Right atrium auricular region (tissue), 2 donors: Measurements from ENCODE around the gene LINC00632. TPM values are rescaled to one million over a fixed set of nuclear protein-coding genes. Genes with fewer than 3 reads are reported as not detected.

Experiments used
- DNase-seq: peaks from one replicate; pipeline ENCODE4 v3.0.0-alpha.2; 2019; ENCODE audit warnings: low spot score
- H3K27ac ChIP-seq, 2 donors: fragments of 200-600 bp; sonication (generic); 1 replicate in 1 of 2; 2 replicates in 1 of 2; pipeline ENCODE4 v1.5.1; 2016 to 2019
- H3K27me3 ChIP-seq, 2 donors: fragments of 200-600 bp; sonication (generic); one replicate each; pipeline versions ENCODE4 v1.5.1 to v1.6.0; 2017 to 2019
- H3K36me3 ChIP-seq: fragments of 200-600 bp; sonication (generic); one replicate; pipeline ENCODE4 v1.5.1; 2016
- H3K4me1 ChIP-seq, 2 donors: fragments of 200-600 bp; sonication (generic); one replicate each; pipeline versions ENCODE4 v1.5.1 to v1.6.0; 2017 to 2019
- H3K4me3 ChIP-seq, 2 donors: fragments of 200-600 bp; sonication (generic); 1 replicate in 1 of 2; 2 replicates in 1 of 2; pipeline ENCODE4 v1.5.1; 2017 to 2019; ENCODE audit warnings: mild to moderate bottlenecking in 1 of 2, moderate library complexity in 1 of 2
- H3K9me3 ChIP-seq, 2 donors: fragments of 200-600 bp; sonication (generic); one replicate each; pipeline ENCODE4 v1.5.1; 2019
- CTCF ChIP-seq, 2 donors: fragments of 200-600 bp; sonication (generic); IDR thresholded peaks; one replicate each; pipeline ENCODE4 v1.5.1; 2019; ENCODE audit warnings: antibody characterized with exemption in 2 of 2
- total RNA-seq, 2 donors: library from RNA; depleted of rRNA; stranded (reverse); fragments of >200 nt; gene quantifications; one replicate each; pipeline ENCODE4 v1.1.0, GENCODE V29; 2016

The LINC00632 gene
- total RNA-seq, 2 donors from 2014 or later: 34.1 to 91.0 TPM

- no peak for TF ChIP-seq CTCF (IDR thresholded peaks at IDR 0.05)
- no peak overlapping the region for H3K4me3 ChIP-seq
- DNase-seq: no peak
- H3K4me1 ChIP-seq: no peaks in the 10 kb centered on the region
- H3K27me3 ChIP-seq: no peaks in the 10 kb centered on the region
- no peaks in the 10 kb centered on the region for H3K9me3 ChIP-seq
- no peak overlapping the region for H3K27ac ChIP-seq
- H3K36me3 ChIP-seq: no peaks in the 10 kb centered on the region
Measured at GRCh38 chrX:140804292-140804691, 94.7 kb downstream of the LINC00632 start.

DNA sequence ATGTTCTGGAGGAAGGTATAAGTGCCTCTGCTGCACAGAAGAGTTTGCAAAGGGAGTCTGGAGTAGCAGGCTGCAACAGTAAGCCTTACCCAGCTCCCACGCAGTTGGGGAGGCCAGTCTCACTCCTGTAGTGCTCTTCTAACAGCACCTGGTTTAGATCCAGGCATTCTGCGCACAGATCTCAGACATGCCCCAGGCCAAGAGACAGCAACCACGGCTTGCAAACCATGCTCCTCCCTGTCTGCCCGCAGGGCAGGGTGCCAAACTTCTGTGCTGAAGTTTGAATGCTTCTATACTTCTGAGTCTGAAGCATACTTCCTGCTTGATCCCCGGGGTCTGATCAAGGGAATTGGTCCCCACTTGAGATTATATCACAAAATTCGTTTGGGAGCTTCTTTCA lies 106.3 kb downstream of the LINC00632 start:
- Histone ChIP-seq H3K27me3 (no peaks in the 10 kb centered on the region), H3K4me1 (no peaks in the 10 kb centered on the region), H3K27ac (no peak overlapping the region), H3K4me3 (no peak overlapping the region), H3K9me3 (peaks cover 11 to 24% of the 10 kb centered on the region in 2 donors), H3K36me3 (no peaks in the 10 kb centered on the region)
- DNase-seq: no peak
- no peak for TF ChIP-seq CTCF (IDR thresholded peaks at IDR 0.05)

- Histone ChIP-seq H3K27ac (no peak overlapping the region), H3K9me3 (peaks cover 0 to 4% of the 10 kb centered on the region in 2 donors), H3K36me3 (no peaks in the 10 kb centered on the region), H3K27me3 (no peaks in the 10 kb centered on the region), H3K4me1 (no peaks in the 10 kb centered on the region), H3K4me3 (no peak overlapping the region)
- DNase-seq: no peak
- TF ChIP-seq CTCF (IDR thresholded peaks at IDR 0.05): peak; percentile 40 to 61
Measured at GRCh38 chrX:140817943-140818342, 108.4 kb downstream of the LINC00632 start.

- no peak overlapping the region for H3K4me3 ChIP-seq
Measured at GRCh38 chrX:140821280-140821679, 111.7 kb downstream of the LINC00632 start.

GRCh38 chrX:140822184-140822583 lies 112.6 kb downstream of the LINC00632 start:
- H3K4me3 ChIP-seq: no peak overlapping the region
- H3K27ac ChIP-seq: no peak overlapping the region
- no peak for TF ChIP-seq CTCF (IDR thresholded peaks at IDR 0.05)
- no peaks in the 10 kb centered on the region for H3K4me1 ChIP-seq
- H3K9me3 ChIP-seq: no peaks in the 10 kb centered on the region
- no peaks in the 10 kb centered on the region for H3K27me3 ChIP-seq
- no peak for DNase-seq
- no peaks in the 10 kb centered on the region for H3K36me3 ChIP-seq

More at GRCh38 chrX:140821280-140821679, 111.7 kb downstream of the LINC00632 start:
- Histone ChIP-seq H3K9me3 (no peaks in the 10 kb centered on the region), H3K27ac (no peak overlapping the region), H3K27me3 (no peaks in the 10 kb centered on the region), H3K4me1 (no peaks in the 10 kb centered on the region), H3K36me3 (no peaks in the 10 kb centered on the region)
- DNase-seq: no peak
- TF ChIP-seq CTCF (IDR thresholded peaks at IDR 0.05): no peak

- Histone ChIP-seq H3K27ac (no peak overlapping the region), H3K27me3 (no peaks in the 10 kb centered on the region), H3K4me1 (no peaks in the 10 kb centered on the region), H3K9me3 (no peaks in the 10 kb centered on the region), H3K4me3 (no peak overlapping the region), H3K36me3 (no peaks in the 10 kb centered on the region)
- no peak for DNase-seq
- TF ChIP-seq CTCF (IDR thresholded peaks at IDR 0.05): no peak
Measured at GRCh38 chrX:140822861-140823260, 113.3 kb downstream of the LINC00632 start.
